Omental fat pad (tissue), 4 donors: ENCODE measurements around the gene ALG2. TPM values are rescaled to one million over a fixed set of nuclear protein-coding genes. Genes with fewer than 3 reads are reported as not detected.

Source experiments
- ATAC-seq: fragments of 150-250 bp; one replicate; pipeline ENCODE4 v1.9.1; 2016; ENCODE audit warnings: mild to moderate bottlenecking, moderate library complexity; ENCODE audit not compliant: low FRiP score
- DNase-seq: peaks from one replicate; pipeline ENCODE4 v3.0.0-alpha.2; 2019; ENCODE audit warnings: low spot score
- total RNA-seq, 4 donors: library from RNA; depleted of rRNA; stranded (reverse); fragments of >200 nt; gene quantifications; one replicate each; pipeline ENCODE4 v1.1.0, GENCODE V29; 2016
- TF ChIP-seq, protein P1 (sequence below), 3 donors: fragments of 450-650 bp; IDR thresholded peaks; one replicate each; pipeline ENCODE4 v1.5.1; 2016 to 2017; ENCODE audit warnings: antibody characterized with exemption in 3 of 3, mild to moderate bottlenecking in 3 of 3, moderate library complexity in 2 of 3

Gene ALG2
- total RNA-seq, 4 donors from 2014 or later = 29.6 to 62.9 (median 44.5) TPM

DNA sequence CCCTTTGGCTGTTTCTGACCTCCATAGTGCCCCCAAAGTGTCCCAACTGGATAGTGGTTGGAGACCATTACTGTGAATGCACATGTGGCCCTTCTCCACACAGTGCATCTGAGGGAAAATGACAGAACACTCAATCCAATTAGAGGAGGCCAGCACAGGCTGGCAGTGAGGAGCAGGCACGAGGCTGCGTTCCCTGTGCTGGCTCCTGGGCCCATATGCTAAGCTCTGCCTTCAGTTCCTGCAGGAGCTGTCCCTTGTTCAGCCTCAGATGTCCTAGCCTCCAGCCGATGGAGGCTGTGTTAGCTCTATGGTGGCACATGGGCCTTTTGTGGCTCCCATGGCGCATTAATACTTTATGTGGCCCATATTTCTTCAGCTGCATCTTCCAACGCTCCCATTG, 35.8 kb downstream of the ALG2 start:
- ATAC-seq = no peak
- TF ChIP-seq, protein P1, sequence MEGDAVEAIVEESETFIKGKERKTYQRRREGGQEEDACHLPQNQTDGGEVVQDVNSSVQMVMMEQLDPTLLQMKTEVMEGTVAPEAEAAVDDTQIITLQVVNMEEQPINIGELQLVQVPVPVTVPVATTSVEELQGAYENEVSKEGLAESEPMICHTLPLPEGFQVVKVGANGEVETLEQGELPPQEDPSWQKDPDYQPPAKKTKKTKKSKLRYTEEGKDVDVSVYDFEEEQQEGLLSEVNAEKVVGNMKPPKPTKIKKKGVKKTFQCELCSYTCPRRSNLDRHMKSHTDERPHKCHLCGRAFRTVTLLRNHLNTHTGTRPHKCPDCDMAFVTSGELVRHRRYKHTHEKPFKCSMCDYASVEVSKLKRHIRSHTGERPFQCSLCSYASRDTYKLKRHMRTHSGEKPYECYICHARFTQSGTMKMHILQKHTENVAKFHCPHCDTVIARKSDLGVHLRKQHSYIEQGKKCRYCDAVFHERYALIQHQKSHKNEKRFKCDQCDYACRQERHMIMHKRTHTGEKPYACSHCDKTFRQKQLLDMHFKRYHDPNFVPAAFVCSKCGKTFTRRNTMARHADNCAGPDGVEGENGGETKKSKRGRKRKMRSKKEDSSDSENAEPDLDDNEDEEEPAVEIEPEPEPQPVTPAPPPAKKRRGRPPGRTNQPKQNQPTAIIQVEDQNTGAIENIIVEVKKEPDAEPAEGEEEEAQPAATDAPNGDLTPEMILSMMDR (IDR thresholded peaks at IDR 0.05) = no peak
- DNase-seq = no peak

DNA sequence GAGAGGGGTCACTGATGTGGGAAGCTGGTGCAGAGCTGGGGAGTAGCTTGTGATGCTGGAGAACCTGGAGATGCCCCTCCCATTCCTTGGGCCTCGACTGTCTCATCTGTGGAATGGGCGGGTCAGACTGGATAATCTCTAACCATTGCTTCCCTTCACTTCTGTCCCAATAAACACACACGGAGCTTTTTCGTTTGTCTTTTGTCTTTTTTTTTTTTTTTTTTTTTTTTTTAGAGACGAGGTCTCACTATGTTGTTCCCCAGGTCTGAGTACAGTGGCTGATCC, 36.5 kb downstream of the ALG2 start:
- ATAC-seq (no peak), DNase-seq (no peak)
- TF ChIP-seq, protein P1 (IDR thresholded peaks at IDR 0.05) = no peak

DNA sequence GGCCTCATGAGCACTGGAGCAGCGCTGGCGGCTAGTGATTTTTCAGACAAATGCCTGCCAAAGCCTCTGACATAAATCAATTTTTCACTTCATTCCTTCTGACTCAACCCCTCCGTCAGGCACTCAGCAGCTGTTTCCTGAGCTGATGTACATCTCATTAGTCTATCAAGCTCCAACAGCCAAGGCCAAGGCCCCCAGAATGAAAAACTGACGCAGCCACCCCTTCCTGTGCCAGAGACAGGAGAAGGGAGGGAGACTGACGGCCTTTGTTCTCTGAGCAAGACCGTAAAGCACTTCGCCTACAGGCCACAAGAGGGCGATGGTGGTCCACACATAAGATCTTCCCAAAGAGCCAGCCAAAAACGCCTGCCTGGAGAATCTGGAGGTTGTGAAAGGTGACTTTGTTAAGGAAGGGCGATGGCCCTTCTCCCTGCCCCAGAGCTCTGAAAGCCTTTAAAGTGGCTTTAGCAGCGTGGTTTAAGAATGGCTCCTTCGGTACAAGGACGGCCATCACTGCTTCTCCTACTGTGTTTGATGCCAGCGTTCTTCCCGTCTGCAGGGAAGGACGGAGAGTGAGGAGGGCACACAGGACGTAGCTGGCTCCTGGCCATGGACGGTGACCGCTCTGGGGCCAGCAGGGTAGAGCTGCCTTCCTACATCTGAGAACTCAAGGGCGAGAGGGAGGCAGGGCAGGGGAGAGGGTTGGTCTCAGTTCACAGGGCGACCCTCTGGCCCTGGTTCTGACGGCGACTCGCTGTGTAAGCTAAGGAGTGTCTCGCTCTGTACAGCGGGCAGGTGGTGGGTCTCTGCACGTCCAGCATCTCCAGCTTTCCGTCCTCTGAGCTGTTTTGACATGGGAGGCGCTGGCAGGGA, 37.0 kb downstream of the ALG2 start:
- DNase-seq (peak; percentile 89), ATAC-seq (peak; percentile 81)
- TF ChIP-seq, protein P1 (IDR thresholded peaks at IDR 0.05) = peak in 1 of 3 donors; percentile 81

DNA sequence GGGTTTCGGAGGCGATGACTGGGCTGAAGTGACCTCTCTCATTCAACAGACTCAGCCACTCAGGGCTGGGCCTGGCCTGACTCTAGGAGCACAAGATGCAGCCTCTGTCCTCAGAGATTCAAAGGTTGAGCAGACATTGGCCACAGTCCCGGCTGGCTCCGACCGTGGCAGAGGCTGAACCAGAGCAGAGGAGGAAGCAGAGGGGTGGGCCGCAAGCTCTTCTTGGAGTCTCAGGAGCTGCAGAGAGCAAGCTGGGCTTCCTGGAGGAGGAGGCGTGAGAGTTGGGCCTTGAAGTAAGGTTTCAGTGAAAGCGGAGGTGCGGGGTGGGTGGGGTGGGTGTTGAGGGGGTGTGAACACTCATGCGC, 37.6 kb downstream of the ALG2 start:
- TF ChIP-seq, protein P1 (IDR thresholded peaks at IDR 0.05) = no peak

DNA sequence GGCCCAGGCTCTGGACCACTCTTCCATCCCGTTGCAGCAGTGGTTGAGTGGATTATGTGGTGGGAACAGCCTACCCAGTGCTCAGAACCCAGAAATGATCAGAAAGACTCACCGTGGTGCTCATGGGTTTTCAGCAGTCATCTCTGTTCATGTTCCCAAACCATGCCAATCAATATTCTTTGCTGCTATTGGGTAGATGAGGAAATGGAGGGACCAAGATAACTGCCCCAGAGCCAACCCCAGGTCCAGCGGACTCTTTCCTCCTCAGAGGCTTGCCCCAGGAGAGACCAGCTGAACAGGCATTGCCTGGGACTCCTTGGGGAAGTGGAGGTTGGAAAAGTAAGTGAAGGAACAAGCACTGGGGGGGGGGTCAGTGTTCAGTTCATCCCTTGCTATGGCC, 38.1 kb downstream of the ALG2 start:
- TF ChIP-seq, protein P1 (IDR thresholded peaks at IDR 0.05) = no peak
- ATAC-seq = no peak
- no peak for DNase-seq

More for the DNA sequence above, 37.6 kb downstream of the ALG2 start:
- ATAC-seq (no peak), DNase-seq (no peak)

DNA sequence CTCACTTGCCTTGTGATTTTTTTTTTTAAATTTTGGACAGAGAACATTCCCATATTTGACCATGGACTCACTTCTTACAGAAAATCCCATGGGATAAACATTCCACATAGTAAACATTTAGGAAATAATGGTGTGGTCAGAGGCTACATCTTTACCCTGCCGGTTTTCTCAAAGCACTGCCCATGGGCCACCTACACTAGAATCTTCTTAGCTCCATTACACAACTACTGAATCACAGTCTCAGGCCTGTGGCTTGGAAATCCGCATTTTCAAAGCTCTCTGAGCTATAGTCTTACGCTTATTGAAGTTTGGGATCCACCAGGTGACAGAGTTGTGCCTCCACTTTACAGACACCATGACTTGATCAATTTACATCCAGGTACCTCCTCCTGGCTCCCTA, 39.4 kb downstream of the ALG2 start:
- DNase-seq (no peak), ATAC-seq (no peak)
- TF ChIP-seq, protein P1 (IDR thresholded peaks at IDR 0.05) = no peak

DNA sequence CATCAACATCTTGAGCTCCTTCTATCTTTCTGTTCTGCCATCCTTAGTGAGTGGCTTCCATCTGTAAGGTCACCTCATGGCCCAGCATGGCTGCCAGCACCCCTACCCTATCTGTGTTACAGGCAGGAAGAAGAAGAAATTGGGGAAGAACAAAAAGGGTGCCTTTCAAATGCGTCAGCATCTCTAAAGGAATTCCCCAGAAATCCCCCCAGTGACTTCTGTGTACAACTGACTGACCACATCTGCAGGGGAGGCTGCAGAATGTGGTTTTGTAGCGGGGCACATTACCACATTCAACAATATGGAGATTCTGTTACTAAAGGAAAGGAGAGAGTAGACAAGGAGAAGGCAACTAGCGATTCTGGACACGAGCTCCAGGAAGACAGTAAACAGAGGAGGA, 40.1 kb downstream of the ALG2 start:
- DNase-seq (no peak), ATAC-seq (no peak)
- TF ChIP-seq, protein P1 (IDR thresholded peaks at IDR 0.05) = no peak
